Uterus (tissue), 4 donors: ENCODE measurements around the gene LY9. TPM values are rescaled to one million over a fixed set of nuclear protein-coding genes. Genes with fewer than 3 reads are reported as not detected.

Experiments used
- DNase-seq, 2 donors: peaks; one replicate each; pipeline ENCODE4 v3.0.0-alpha.2; 2019 to 2020
- H3K27ac ChIP-seq, 2 donors: fragments of 200-600 bp; sonication (generic); 1 replicate in 1 of 2; 2 replicates in 1 of 2; pipeline ENCODE4 v1.5.1; 2016 to 2018
- H3K27me3 ChIP-seq, 2 donors: fragments of 200-600 bp; sonication (generic); one replicate each; pipeline ENCODE4 v1.5.1; 2018 to 2019; ENCODE audit warnings: control low read depth in 1 of 2
- H3K36me3 ChIP-seq, 2 donors: fragments of 200-600 bp; sonication (generic); one replicate each; pipeline ENCODE4 v1.5.1; 2019; ENCODE audit warnings: control low read depth in 1 of 2
- H3K4me1 ChIP-seq, 2 donors: fragments of 200-600 bp; sonication (generic); one replicate each; pipeline ENCODE4 v1.5.1; 2018 to 2019; ENCODE audit warnings: control low read depth in 1 of 2
- H3K4me3 ChIP-seq, 2 donors: fragments of 200-600 bp; sonication (generic); 1 replicate in 1 of 2; 2 replicates in 1 of 2; pipeline ENCODE4 v1.5.1; 2018 to 2019; ENCODE audit warnings: mild to moderate bottlenecking in 1 of 2
- H3K9me3 ChIP-seq, 2 donors: fragments of 200-600 bp; sonication (generic); one replicate each; pipeline ENCODE4 v1.5.1; 2019; ENCODE audit warnings: control low read depth in 1 of 2
- CTCF ChIP-seq, 4 experiments: fragments of 200-600 bp in 2 of 4; fragments of 450-650 bp in 2 of 4; sonication (generic) in 2 of 4; IDR thresholded peaks; one replicate each; pipeline ENCODE4 v1.5.1; 2016 to 2019; ENCODE audit warnings: antibody characterized with exemption in 4 of 4, mild to moderate bottlenecking in 2 of 4, moderate library complexity in 1 of 4
- POLR2A ChIP-seq, 2 donors: fragments of 450-650 bp; IDR thresholded peaks; one replicate each; pipeline ENCODE4 v1.6.1; 2016; ENCODE audit warnings: antibody characterized with exemption in 2 of 2, mild to moderate bottlenecking in 1 of 2, moderate library complexity in 1 of 2
- intact Hi-C: fragments of 100-400 bp; cut with DNase I; formaldehyde crosslinking; loops from one replicate; pipeline ENCODE4 v1.15.1; 2023; ENCODE audit warnings: low total_unique reads
- total RNA-seq, 4 donors: library from RNA; depleted of rRNA in 3 of 4; stranded (reverse); fragments of >200 nt in 3 of 4; gene quantifications; one replicate each; pipeline versions ENCODE4 v1.1.0 to v1.2.4, GENCODE V29; 2014 to 2023
- donor health status: DM: yes; HTN: yes; CAD: no.

LY9 gene
- total RNA-seq, 4 donors from 2014 or later: 0.35 to 0.70 TPM; not detected in 2

GRCh38 chr1:160806109-160806665 is 10.2 kb downstream of the LY9 start:
- H3K27me3 ChIP-seq: no peaks in the 10 kb centered on the region
- H3K36me3 ChIP-seq: no peaks in the 10 kb centered on the region
- H3K27ac ChIP-seq: no peak overlapping the region
- no peak for DNase-seq
- no peaks in the 10 kb centered on the region for H3K4me1 ChIP-seq
- intact Hi-C loops: no loop called here
- peaks cover 0 to 7% of the 10 kb centered on the region in 2 donors for H3K9me3 ChIP-seq
- no peak for TF ChIP-seq POLR2A (IDR thresholded peaks at IDR 0.05)
- TF ChIP-seq CTCF (IDR thresholded peaks at IDR 0.05): no peak
- H3K4me3 ChIP-seq: no peak overlapping the region

GRCh38 chr1:160806784-160807183 is 10.8 kb downstream of the LY9 start:
- Histone ChIP-seq H3K9me3 (peaks cover 0 to 7% of the 10 kb centered on the region in 2 donors), H3K27me3 (no peaks in the 10 kb centered on the region), H3K4me3 (no peak overlapping the region), H3K36me3 (no peaks in the 10 kb centered on the region), H3K27ac (no peak overlapping the region), H3K4me1 (no peaks in the 10 kb centered on the region)
- intact Hi-C loops: no loop called here
- no peak for DNase-seq
- TF ChIP-seq CTCF (IDR thresholded peaks at IDR 0.05): no peak
- no peak for TF ChIP-seq POLR2A (IDR thresholded peaks at IDR 0.05)

- DNase-seq: no peak
- Histone ChIP-seq H3K4me1 (no peaks in the 10 kb centered on the region), H3K9me3 (peaks cover 0 to 7% of the 10 kb centered on the region in 2 donors), H3K4me3 (no peak overlapping the region), H3K36me3 (no peaks in the 10 kb centered on the region), H3K27ac (no peak overlapping the region), H3K27me3 (no peaks in the 10 kb centered on the region)
- intact Hi-C loops: no loop called here
- no peak for TF ChIP-seq POLR2A (IDR thresholded peaks at IDR 0.05)
- no peak for TF ChIP-seq CTCF (IDR thresholded peaks at IDR 0.05)
Measured at GRCh38 chr1:160807247-160807646, 11.3 kb downstream of the LY9 start.

GRCh38 chr1:160807738-160808137 is 11.8 kb downstream of the LY9 start:
- H3K36me3 ChIP-seq: no peaks in the 10 kb centered on the region
- no peaks in the 10 kb centered on the region for H3K27me3 ChIP-seq
- no peak for DNase-seq
- no peak for TF ChIP-seq POLR2A (IDR thresholded peaks at IDR 0.05)
- TF ChIP-seq CTCF (IDR thresholded peaks at IDR 0.05): no peak
- no peaks in the 10 kb centered on the region for H3K4me1 ChIP-seq
- intact Hi-C loops: no loop called here
- H3K9me3 ChIP-seq: peaks cover 0 to 7% of the 10 kb centered on the region in 2 donors
- H3K27ac ChIP-seq: no peak overlapping the region
- no peak overlapping the region for H3K4me3 ChIP-seq

- TF ChIP-seq POLR2A (IDR thresholded peaks at IDR 0.05): no peak
- no peak for TF ChIP-seq CTCF (IDR thresholded peaks at IDR 0.05)
- Histone ChIP-seq H3K9me3 (peaks cover 0 to 7% of the 10 kb centered on the region in 2 donors), H3K4me1 (no peaks in the 10 kb centered on the region), H3K27me3 (no peaks in the 10 kb centered on the region), H3K27ac (no peak overlapping the region), H3K4me3 (no peak overlapping the region), H3K36me3 (no peaks in the 10 kb centered on the region)
- DNase-seq: no peak
- intact Hi-C loops: no loop called here
Measured at GRCh38 chr1:160808289-160808688, 12.3 kb downstream of the LY9 start.
